HEK293 (cell line): Measurements from ENCODE around the gene HPSE.

Experiments used
- BCL11A ChIP-seq: fragments of 450-650 bp; formaldehyde crosslinking; IDR thresholded peaks from 2 replicates; pipeline ENCODE4 v1.5.1; 2016; ENCODE audit warnings: low read depth, missing biosample characterization, missing genetic modification characterization
- GLI4 ChIP-seq: fragments of 450-650 bp; formaldehyde crosslinking; IDR thresholded peaks from 2 replicates; pipeline ENCODE4 v1.5.1; 2016; ENCODE audit warnings: missing biosample characterization, missing genetic modification characterization
- GLIS1 ChIP-seq: fragments of 450-650 bp; formaldehyde crosslinking; IDR thresholded peaks from 2 replicates; pipeline ENCODE4 v1.5.1; 2016; ENCODE audit warnings: missing biosample characterization, missing genetic modification characterization
- GLIS2 ChIP-seq: fragments of 450-650 bp; formaldehyde crosslinking; IDR thresholded peaks from 2 replicates; pipeline ENCODE4 v1.5.1; 2016; ENCODE audit warnings: missing biosample characterization, missing genetic modification characterization
- HOXC10 ChIP-seq: sonication (generic); formaldehyde crosslinking; IDR thresholded peaks from 2 replicates; pipeline ENCODE4 v1.8.1; 2023; ENCODE audit warnings: mild to moderate bottlenecking, missing genetic modification reagents
- MEIS1 ChIP-seq: sonication (generic); formaldehyde crosslinking; IDR thresholded peaks from 2 replicates; pipeline ENCODE4 v1.8.1; 2022; ENCODE audit warnings: missing genetic modification reagents, mild to moderate bottlenecking, borderline replicate concordance
- SP2 ChIP-seq: fragments of 450-650 bp; formaldehyde crosslinking; IDR thresholded peaks from 2 replicates; pipeline ENCODE4 v1.5.1; 2016; ENCODE audit warnings: missing biosample characterization, missing genetic modification characterization
- ZBTB17 ChIP-seq: fragments of 450-650 bp; formaldehyde crosslinking; IDR thresholded peaks from 2 replicates; pipeline ENCODE4 v1.5.1; 2016; ENCODE audit warnings: missing biosample characterization, missing genetic modification characterization
- ZBTB20 ChIP-seq: fragments of 450-650 bp; formaldehyde crosslinking; IDR thresholded peaks from 2 replicates; pipeline ENCODE4 v1.5.1; 2016; ENCODE audit warnings: missing biosample characterization, missing genetic modification characterization
- ZBTB7A ChIP-seq: fragments of 450-650 bp; formaldehyde crosslinking; IDR thresholded peaks from 2 replicates; pipeline ENCODE4 v1.5.1; 2016; ENCODE audit warnings: low read depth, missing biosample characterization, missing genetic modification characterization
- ZNF114 ChIP-seq: fragments of 450-650 bp; formaldehyde crosslinking; IDR thresholded peaks from 2 replicates; pipeline ENCODE4 v1.5.0; 2017; ENCODE audit warnings: missing biosample characterization, missing genetic modification characterization
- ZNF133 ChIP-seq: fragments of 450-650 bp; formaldehyde crosslinking; IDR thresholded peaks from 2 replicates; pipeline ENCODE4 v1.5.1; 2016; ENCODE audit warnings: missing biosample characterization, missing genetic modification characterization
- ZNF140 ChIP-seq: fragments of 450-650 bp; formaldehyde crosslinking; IDR thresholded peaks from 2 replicates; pipeline ENCODE4 v1.5.1; 2016; ENCODE audit warnings: missing biosample characterization, missing genetic modification characterization
- ZNF324 ChIP-seq: fragments of 450-650 bp; formaldehyde crosslinking; IDR thresholded peaks from 2 replicates; pipeline ENCODE4 v1.5.1; 2016; ENCODE audit warnings: missing biosample characterization, missing genetic modification characterization
- ZNF366 ChIP-seq: fragments of 450-650 bp; formaldehyde crosslinking; conservative IDR thresholded peaks from 2 replicates; pipeline ENCODE4 v1.5.1; 2016; ENCODE audit warnings: missing biosample characterization, missing genetic modification characterization
- ZNF423 ChIP-seq: fragments of 450-650 bp; formaldehyde crosslinking; IDR thresholded peaks from 2 replicates; pipeline ENCODE4 v1.5.1; 2016; ENCODE audit warnings: missing biosample characterization, missing genetic modification characterization
- ZNF626 ChIP-seq: fragments of 450-650 bp; sonication (Bioruptor Pico); formaldehyde crosslinking; IDR thresholded peaks from 2 replicates; pipeline ENCODE4 v1.5.1; 2018; ENCODE audit warnings: missing biosample characterization, missing genetic modification characterization, inconsistent platforms
- ZNF785 ChIP-seq: fragments of 450-650 bp; formaldehyde crosslinking; IDR thresholded peaks from 2 replicates; pipeline ENCODE4 v1.5.1; 2016; ENCODE audit warnings: missing biosample characterization, missing genetic modification characterization
- ZNF792 ChIP-seq: fragments of 450-650 bp; formaldehyde crosslinking; IDR thresholded peaks from 2 replicates; pipeline ENCODE4 v1.5.1; 2016; ENCODE audit warnings: missing biosample characterization, missing genetic modification characterization
- TF ChIP-seq, protein P1 (sequence below): fragments of 450-650 bp; IDR thresholded peaks from 2 replicates; pipeline ENCODE4 v1.5.1; 2018; ENCODE audit warnings: missing biosample characterization, mild to moderate bottlenecking, missing genetic modification characterization
- TF ChIP-seq, protein P2 (sequence below): fragments of 450-650 bp; formaldehyde crosslinking; IDR thresholded peaks from 2 replicates; pipeline ENCODE4 v1.5.1; 2016; ENCODE audit warnings: missing biosample characterization, missing genetic modification characterization, low read depth
- TF ChIP-seq, protein P3 (sequence below): fragments of 450-650 bp; formaldehyde crosslinking; IDR thresholded peaks from 2 replicates; pipeline ENCODE4 v1.5.1; 2016; ENCODE audit warnings: missing biosample characterization, missing genetic modification characterization
- TF ChIP-seq, protein P4 (sequence below): fragments of 450-650 bp; formaldehyde crosslinking; IDR thresholded peaks from 2 replicates; pipeline ENCODE4 v1.5.1; 2016; ENCODE audit warnings: missing biosample characterization, missing genetic modification characterization
- TF ChIP-seq, protein P5 (sequence below): IDR thresholded peaks from 2 replicates; pipeline ENCODE4 v1.6.1; 2011; ENCODE audit warnings: mild to moderate bottlenecking, low read depth, low read length, borderline replicate concordance
- TF ChIP-seq, protein P6 (sequence below): fragments of 450-650 bp; formaldehyde crosslinking; IDR thresholded peaks from 2 replicates; pipeline ENCODE4 v1.5.1; 2016; ENCODE audit warnings: missing biosample characterization, missing genetic modification characterization
- TF ChIP-seq, protein P7 (sequence below): fragments of 450-650 bp; formaldehyde crosslinking; IDR thresholded peaks from 2 replicates; pipeline ENCODE4 v1.5.1; 2016; ENCODE audit warnings: missing biosample characterization, missing genetic modification characterization
- TF ChIP-seq, protein P8 (sequence below): fragments of 450-650 bp; formaldehyde crosslinking; IDR thresholded peaks from 2 replicates; pipeline ENCODE4 v1.5.1; 2016; ENCODE audit warnings: missing biosample characterization, missing genetic modification characterization

HPSE gene

DNA sequence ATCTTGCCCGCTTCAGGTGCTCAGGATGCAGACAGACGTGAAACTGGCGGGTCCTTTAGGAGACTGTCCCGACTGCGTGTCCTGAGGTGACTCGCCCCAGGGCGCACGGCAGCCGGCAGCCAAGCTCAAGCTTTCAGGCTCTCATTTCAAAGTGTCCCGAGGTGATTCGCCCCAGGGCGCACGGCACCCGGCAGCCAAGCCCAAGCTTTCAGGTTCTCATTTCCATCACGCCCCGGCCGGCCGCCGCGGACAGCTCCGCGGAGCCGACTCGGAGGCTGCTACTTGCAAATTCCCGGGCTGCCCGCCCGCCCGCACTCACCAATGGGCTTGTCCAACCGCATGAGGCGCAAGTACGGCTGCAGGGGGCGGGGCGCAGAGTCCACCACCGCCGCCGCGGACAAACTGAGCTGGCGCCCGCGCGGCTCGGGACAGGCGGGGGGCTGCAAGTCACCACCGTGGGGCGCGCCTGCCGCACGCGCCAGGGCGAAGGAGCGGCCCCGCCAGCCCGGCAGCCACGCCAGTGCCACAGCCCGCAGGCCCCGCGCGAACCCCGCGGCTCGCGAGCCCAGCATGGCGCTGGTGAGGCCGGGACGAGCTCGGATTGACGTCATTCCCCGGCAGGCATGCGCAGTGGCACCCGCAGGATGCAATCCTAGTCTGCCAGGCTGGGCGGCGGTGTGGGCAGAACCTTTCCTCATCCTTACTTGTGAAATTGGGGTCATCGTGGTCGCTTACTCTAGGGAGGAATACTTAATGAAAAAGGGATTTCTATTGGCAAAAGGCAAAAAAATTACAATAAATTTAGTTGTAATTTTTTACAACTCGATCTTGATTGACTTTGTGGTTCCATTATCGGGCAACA is 50.2 kb downstream of the HPSE start, which contains the start of gene COQ2 (continued):
- TF ChIP-seq, protein P1, sequence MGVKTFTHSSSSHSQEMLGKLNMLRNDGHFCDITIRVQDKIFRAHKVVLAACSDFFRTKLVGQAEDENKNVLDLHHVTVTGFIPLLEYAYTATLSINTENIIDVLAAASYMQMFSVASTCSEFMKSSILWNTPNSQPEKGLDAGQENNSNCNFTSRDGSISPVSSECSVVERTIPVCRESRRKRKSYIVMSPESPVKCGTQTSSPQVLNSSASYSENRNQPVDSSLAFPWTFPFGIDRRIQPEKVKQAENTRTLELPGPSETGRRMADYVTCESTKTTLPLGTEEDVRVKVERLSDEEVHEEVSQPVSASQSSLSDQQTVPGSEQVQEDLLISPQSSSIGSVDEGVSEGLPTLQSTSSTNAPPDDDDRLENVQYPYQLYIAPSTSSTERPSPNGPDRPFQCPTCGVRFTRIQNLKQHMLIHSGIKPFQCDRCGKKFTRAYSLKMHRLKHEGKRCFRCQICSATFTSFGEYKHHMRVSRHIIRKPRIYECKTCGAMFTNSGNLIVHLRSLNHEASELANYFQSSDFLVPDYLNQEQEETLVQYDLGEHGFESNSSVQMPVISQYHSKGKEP (tag by site-specific recombination), result 0 out of 2 replicates have a peak, but pooled peaks have one; percentile 3
- TF ChIP-seq ZNF133 (tag by site-specific recombination), result no peak
- TF ChIP-seq HOXC10, result no peak
- TF ChIP-seq, protein P2, sequence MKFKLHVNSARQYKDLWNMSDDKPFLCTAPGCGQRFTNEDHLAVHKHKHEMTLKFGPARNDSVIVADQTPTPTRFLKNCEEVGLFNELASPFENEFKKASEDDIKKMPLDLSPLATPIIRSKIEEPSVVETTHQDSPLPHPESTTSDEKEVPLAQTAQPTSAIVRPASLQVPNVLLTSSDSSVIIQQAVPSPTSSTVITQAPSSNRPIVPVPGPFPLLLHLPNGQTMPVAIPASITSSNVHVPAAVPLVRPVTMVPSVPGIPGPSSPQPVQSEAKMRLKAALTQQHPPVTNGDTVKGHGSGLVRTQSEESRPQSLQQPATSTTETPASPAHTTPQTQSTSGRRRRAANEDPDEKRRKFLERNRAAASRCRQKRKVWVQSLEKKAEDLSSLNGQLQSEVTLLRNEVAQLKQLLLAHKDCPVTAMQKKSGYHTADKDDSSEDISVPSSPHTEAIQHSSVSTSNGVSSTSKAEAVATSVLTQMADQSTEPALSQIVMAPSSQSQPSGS (tag by site-specific recombination), result peak; percentile 93
- TF ChIP-seq, protein P3, sequence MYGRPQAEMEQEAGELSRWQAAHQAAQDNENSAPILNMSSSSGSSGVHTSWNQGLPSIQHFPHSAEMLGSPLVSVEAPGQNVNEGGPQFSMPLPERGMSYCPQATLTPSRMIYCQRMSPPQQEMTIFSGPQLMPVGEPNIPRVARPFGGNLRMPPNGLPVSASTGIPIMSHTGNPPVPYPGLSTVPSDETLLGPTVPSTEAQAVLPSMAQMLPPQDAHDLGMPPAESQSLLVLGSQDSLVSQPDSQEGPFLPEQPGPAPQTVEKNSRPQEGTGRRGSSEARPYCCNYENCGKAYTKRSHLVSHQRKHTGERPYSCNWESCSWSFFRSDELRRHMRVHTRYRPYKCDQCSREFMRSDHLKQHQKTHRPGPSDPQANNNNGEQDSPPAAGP, result no peak
- TF ChIP-seq ZNF626, result 0 out of 2 replicates have a peak, but pooled peaks have one; percentile 54
- peak; percentile 17; the same call in 1 of the 2 replicates for TF ChIP-seq ZNF366 (tag by site-specific recombination)
- no peak for TF ChIP-seq MEIS1 (CRISPR knock-in tag)
- no peak for TF ChIP-seq ZBTB7A
- no peak for TF ChIP-seq BCL11A (tag by site-specific recombination)
- peak; percentile 61 for TF ChIP-seq ZBTB17 (tag by site-specific recombination)
- no peak for TF ChIP-seq GLI4
- no peak for TF ChIP-seq ZNF140 (tag by site-specific recombination)
- no peak for TF ChIP-seq ZNF324 (tag by site-specific recombination)
- TF ChIP-seq, protein P4, sequence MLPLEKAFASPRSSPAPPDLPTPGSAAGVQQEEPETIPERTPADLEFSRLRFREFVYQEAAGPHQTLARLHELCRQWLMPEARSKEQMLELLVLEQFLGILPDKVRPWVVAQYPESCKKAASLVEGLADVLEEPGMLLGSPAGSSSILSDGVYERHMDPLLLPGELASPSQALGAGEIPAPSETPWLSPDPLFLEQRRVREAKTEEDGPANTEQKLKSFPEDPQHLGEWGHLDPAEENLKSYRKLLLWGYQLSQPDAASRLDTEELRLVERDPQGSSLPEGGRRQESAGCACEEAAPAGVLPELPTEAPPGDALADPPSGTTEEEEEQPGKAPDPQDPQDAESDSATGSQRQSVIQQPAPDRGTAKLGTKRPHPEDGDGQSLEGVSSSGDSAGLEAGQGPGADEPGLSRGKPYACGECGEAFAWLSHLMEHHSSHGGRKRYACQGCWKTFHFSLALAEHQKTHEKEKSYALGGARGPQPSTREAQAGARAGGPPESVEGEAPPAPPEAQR (tag by site-specific recombination), result no peak
- peak; percentile 48 for TF ChIP-seq SP2 (tag by site-specific recombination)
- TF ChIP-seq ZNF423 (tag by site-specific recombination), result peak; percentile 69; the same call in 1 of the 2 replicates
- TF ChIP-seq GLIS2, result peak; percentile 51; the same call in 1 of the 2 replicates
- no peak for TF ChIP-seq ZNF792 (tag by site-specific recombination)
- no peak for TF ChIP-seq ZNF785 (tag by site-specific recombination)
- TF ChIP-seq, protein P5, sequence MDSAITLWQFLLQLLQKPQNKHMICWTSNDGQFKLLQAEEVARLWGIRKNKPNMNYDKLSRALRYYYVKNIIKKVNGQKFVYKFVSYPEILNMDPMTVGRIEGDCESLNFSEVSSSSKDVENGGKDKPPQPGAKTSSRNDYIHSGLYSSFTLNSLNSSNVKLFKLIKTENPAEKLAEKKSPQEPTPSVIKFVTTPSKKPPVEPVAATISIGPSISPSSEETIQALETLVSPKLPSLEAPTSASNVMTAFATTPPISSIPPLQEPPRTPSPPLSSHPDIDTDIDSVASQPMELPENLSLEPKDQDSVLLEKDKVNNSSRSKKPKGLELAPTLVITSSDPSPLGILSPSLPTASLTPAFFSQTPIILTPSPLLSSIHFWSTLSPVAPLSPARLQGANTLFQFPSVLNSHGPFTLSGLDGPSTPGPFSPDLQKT, result no peak
- TF ChIP-seq ZBTB20 (tag by site-specific recombination), result peak; percentile 92
- TF ChIP-seq, protein P6, sequence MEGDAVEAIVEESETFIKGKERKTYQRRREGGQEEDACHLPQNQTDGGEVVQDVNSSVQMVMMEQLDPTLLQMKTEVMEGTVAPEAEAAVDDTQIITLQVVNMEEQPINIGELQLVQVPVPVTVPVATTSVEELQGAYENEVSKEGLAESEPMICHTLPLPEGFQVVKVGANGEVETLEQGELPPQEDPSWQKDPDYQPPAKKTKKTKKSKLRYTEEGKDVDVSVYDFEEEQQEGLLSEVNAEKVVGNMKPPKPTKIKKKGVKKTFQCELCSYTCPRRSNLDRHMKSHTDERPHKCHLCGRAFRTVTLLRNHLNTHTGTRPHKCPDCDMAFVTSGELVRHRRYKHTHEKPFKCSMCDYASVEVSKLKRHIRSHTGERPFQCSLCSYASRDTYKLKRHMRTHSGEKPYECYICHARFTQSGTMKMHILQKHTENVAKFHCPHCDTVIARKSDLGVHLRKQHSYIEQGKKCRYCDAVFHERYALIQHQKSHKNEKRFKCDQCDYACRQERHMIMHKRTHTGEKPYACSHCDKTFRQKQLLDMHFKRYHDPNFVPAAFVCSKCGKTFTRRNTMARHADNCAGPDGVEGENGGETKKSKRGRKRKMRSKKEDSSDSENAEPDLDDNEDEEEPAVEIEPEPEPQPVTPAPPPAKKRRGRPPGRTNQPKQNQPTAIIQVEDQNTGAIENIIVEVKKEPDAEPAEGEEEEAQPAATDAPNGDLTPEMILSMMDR (tag by site-specific recombination), result peak; percentile 64; the same call in 1 of the 2 replicates
- TF ChIP-seq, protein P7, sequence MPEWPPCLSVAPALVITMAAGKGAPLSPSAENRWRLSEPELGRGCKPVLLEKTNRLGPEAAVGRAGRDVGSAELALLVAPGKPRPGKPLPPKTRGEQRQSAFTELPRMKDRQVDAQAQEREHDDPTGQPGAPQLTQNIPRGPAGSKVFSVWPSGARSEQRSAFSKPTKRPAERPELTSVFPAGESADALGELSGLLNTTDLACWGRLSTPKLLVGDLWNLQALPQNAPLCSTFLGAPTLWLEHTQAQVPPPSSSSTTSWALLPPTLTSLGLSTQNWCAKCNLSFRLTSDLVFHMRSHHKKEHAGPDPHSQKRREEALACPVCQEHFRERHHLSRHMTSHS (tag by site-specific recombination), result no peak
- no peak for TF ChIP-seq GLIS1 (tag by site-specific recombination)
- TF ChIP-seq, protein P8, sequence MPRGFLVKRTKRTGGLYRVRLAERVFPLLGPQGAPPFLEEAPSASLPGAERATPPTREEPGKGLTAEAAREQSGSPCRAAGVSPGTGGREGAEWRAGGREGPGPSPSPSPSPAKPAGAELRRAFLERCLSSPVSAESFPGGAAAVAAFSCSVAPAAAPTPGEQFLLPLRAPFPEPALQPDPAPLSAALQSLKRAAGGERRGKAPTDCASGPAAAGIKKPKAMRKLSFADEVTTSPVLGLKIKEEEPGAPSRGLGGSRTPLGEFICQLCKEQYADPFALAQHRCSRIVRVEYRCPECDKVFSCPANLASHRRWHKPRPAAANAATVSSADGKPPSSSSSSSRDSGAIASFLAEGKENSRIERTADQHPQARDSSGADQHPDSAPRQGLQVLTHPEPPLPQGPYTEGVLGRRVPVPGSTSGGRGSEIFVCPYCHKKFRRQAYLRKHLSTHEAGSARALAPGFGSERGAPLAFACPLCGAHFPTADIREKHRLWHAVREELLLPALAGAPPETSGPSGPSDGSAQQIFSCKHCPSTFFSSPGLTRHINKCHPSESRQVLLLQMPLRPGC, result no peak
- no peak for TF ChIP-seq ZNF114 (tag by site-specific recombination)
